A673 (cell line): ENCODE results near the gene CCL5.

Experiments
- CTCF ChIP-seq: fragments of 300-800, 200-600 bp; sonication (generic); conservative IDR thresholded peaks from 2 replicates; pipeline ENCODE4 v1.5.1; 2017; ENCODE audit warnings: low read depth, mild to moderate bottlenecking, antibody characterized with exemption, low read length, moderate library complexity, mixed read lengths
- EZH2 ChIP-seq: fragments of 200-600 bp; sonication (generic); IDR thresholded peaks from 2 replicates; pipeline ENCODE4 v1.6.1; 2017; ENCODE audit warnings: borderline replicate concordance, low read depth, mild to moderate bottlenecking, mixed read lengths, antibody characterized with exemption, low read length; ENCODE audit not compliant: poor library complexity, severe bottlenecking

GRCh38 chr17:35912942-35913341 is 32.8 kb upstream of the CCL5 start:
- TF ChIP-seq CTCF = no peak
- TF ChIP-seq EZH2 = no peak
